ENCODE results near the gene YTHDF1.

Gene YTHDF1

GRCh38 chr20:63183422-63184146 lies 32.3 kb downstream of the YTHDF1 start:
- DNase-seq (ENCODE audit: low read depth), result no peak
- peak; percentile 88 for TF ChIP-seq CTCF (IDR thresholded peaks at IDR 0.05; ENCODE audit: control insufficient read depth, insufficient read depth, low read depth, low read length, missing control alignments)
- H3K4me3 ChIP-seq (ENCODE audit: control insufficient read depth, low read depth, low read length), result no peak overlapping the region

- H3K4me3 ChIP-seq (ENCODE audit: control insufficient read depth, low read depth, low read length), result no peak overlapping the region
- no peak for TF ChIP-seq CTCF (IDR thresholded peaks at IDR 0.05; ENCODE audit: control insufficient read depth, insufficient read depth, low read depth, low read length, missing control alignments)
- no peak for DNase-seq (ENCODE audit: low read depth)
These were observed 33.0 kb downstream of the YTHDF1 start for GRCh38 chr20:63182946-63183415.

GRCh38 chr20:63182425-63182824 lies 33.5 kb downstream of the YTHDF1 start:
- no peak for TF ChIP-seq CTCF (IDR thresholded peaks at IDR 0.05; ENCODE audit: control insufficient read depth, insufficient read depth, low read depth, low read length, missing control alignments)
- H3K4me3 ChIP-seq (ENCODE audit: control insufficient read depth, low read depth, low read length), result no peak overlapping the region
- no peak for DNase-seq (ENCODE audit: low read depth)

GRCh38 chr20:63181226-63181625 lies 34.7 kb downstream of the YTHDF1 start:
- TF ChIP-seq CTCF (IDR thresholded peaks at IDR 0.05; ENCODE audit: control insufficient read depth, insufficient read depth, low read depth, low read length, missing control alignments), result no peak
- H3K4me3 ChIP-seq (ENCODE audit: control insufficient read depth, low read depth, low read length), result no peak overlapping the region
- no peak for DNase-seq (ENCODE audit: low read depth)

DNA sequence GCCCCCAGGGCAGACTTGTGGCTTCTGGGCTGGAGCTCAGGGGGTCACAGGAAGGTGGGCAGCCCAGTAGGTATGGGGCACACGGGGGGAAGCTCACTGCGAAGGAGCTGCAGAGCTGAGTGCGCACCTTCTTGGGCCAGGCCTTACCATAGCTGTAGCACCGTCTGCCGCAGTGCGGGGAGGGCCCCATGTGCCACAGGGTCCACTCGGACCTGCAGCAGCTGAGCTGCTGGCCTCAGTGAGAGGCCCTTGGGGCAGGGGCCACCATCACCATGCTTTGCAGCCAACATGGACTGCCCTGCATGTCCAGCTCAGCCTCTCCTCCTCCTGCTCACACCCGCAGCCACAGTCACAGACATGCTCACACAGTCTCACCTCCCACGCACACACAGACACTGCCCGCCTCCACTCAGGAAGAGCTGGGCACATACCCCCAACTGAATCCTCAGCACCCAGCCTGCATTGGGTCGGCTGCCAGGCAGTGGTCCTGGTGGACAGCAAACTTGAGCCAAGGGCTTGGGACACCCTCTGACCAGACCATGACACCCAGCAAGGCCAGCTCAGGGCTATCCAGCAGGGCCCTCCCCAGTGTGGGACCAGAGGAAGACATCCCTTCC lies 35.3 kb downstream of the YTHDF1 start:
- no peak overlapping the region for H3K4me3 ChIP-seq (ENCODE audit: control insufficient read depth, low read depth, low read length)
- no peak for TF ChIP-seq CTCF (IDR thresholded peaks at IDR 0.05; ENCODE audit: control insufficient read depth, insufficient read depth, low read depth, low read length, missing control alignments)
- DNase-seq (ENCODE audit: low read depth), result no peak

- H3K4me3 ChIP-seq (ENCODE audit: control insufficient read depth, low read depth, low read length), result no peak overlapping the region
- TF ChIP-seq CTCF (IDR thresholded peaks at IDR 0.05; ENCODE audit: control insufficient read depth, insufficient read depth, low read depth, low read length, missing control alignments), result no peak
- DNase-seq (ENCODE audit: low read depth), result no peak
These were observed 36.0 kb downstream of the YTHDF1 start for GRCh38 chr20:63179687-63180568.
